Measurements from ENCODE around the gene NUDCD2. TPM values are rescaled to one million over a fixed set of nuclear protein-coding genes. Genes with fewer than 3 reads are reported as not detected.
A peak's percentile ranks its signal among the peaks of the same experiment; 100 is the strongest.

NUDCD2 gene
- total and polyA plus RNA-seq, 11 donors: 1.6 to 17.1 (median 12.8) TPM

- ATAC-seq: no peak
- TF ChIP-seq POLR2A (IDR thresholded peaks at IDR 0.05) (no peak), CTCF (IDR thresholded peaks at IDR 0.05) (no peak)
- DNase-seq: no peak
- Histone ChIP-seq H3K27me3 (no peaks in the 10 kb centered on the region), H3K4me1 (peaks cover 0 to 9% (median 0%) of the 10 kb centered on the region in 12 donors), H3K27ac (no peak overlapping the region), H3K36me3 (peaks cover 0 to 100% (median 94%) of the 10 kb centered on the region in 9 donors), H3K9me3 (no peaks in the 10 kb centered on the region), H3K4me3 (no peak overlapping the region)
- intact Hi-C loops (cut with DNase I): loop anchor here in 1 of 10 donors (10.0 kb wide), 1 partner anchor 48 kb away; no protein-coding TSS in a partner anchor
These were observed 12.7 kb downstream of the NUDCD2 start for GRCh38 chr5:163447191-163447590.

- peak in 1 of 5 donors; percentile 36 for DNase-seq
These were observed 14.6 kb downstream of the NUDCD2 start for GRCh38 chr5:163445345-163445744.

GRCh38 chr5:163444526-163444925, 15.4 kb downstream of the NUDCD2 start:
- no peak for TF ChIP-seq POLR2A (IDR thresholded peaks at IDR 0.05)
- peaks cover 0 to 28% (median 8%) of the 10 kb centered on the region in 12 donors for H3K4me1 ChIP-seq
- no peaks in the 10 kb centered on the region for H3K9me3 ChIP-seq
- 89 to 97% (median 90%) methylated on average over 1 of the region's 1 CpG for WGBS, 4 donors
- H3K27me3 ChIP-seq: no peaks in the 10 kb centered on the region
- ATAC-seq (no peak), DNase-seq (no peak)
- no peak overlapping the region for H3K27ac ChIP-seq
- no peak overlapping the region for H3K4me3 ChIP-seq
- H3K36me3 ChIP-seq: peaks cover 0 to 100% (median 89%) of the 10 kb centered on the region in 9 donors
- intact Hi-C loops (cut with DNase I): loop anchor here in 1 of 10 donors (10.0 kb wide), 1 partner anchor 50 kb away; no protein-coding TSS in a partner anchor

More at GRCh38 chr5:163445345-163445744, 14.6 kb downstream of the NUDCD2 start:
- H3K36me3 ChIP-seq: peaks cover 0 to 100% (median 91%) of the 10 kb centered on the region in 9 donors
- no peaks in the 10 kb centered on the region for H3K9me3 ChIP-seq
- H3K4me3 ChIP-seq: no peak overlapping the region
- no peak for TF ChIP-seq POLR2A (IDR thresholded peaks at IDR 0.05)
- TF ChIP-seq CTCF (IDR thresholded peaks at IDR 0.05): no peak
- 47 to 69% (median 60%) methylated on average over 6 of the region's 6 CpGs for WGBS, 4 donors
- peaks cover 0 to 19% (median under 1%) of the 10 kb centered on the region in 12 donors for H3K4me1 ChIP-seq
- no peaks in the 10 kb centered on the region for H3K27me3 ChIP-seq
- ATAC-seq: peak; percentile 58 to 80 (median 67)
- intact Hi-C loops (cut with DNase I): loop anchor here in 1 of 10 donors (10.0 kb wide), 1 partner anchor 49 kb away; no protein-coding TSS in a partner anchor
- no peak overlapping the region for H3K27ac ChIP-seq

- no peak overlapping the region for H3K27ac ChIP-seq
- WGBS, 4 donors: 95 to 98% (median 97%) methylated on average over 3 of the region's 3 CpGs
These were observed 18.9 kb downstream of the NUDCD2 start for GRCh38 chr5:163440954-163441353.

More at GRCh38 chr5:163440954-163441353, 18.9 kb downstream of the NUDCD2 start:
- TF ChIP-seq POLR2A (IDR thresholded peaks at IDR 0.05) (no peak), CTCF (IDR thresholded peaks at IDR 0.05) (no peak)
- Histone ChIP-seq H3K36me3 (peaks cover 0 to 65% (median 56%) of the 10 kb centered on the region in 9 donors), H3K9me3 (no peaks in the 10 kb centered on the region), H3K27me3 (no peaks in the 10 kb centered on the region), H3K4me1 (peaks cover 0 to 50% (median 25%) of the 10 kb centered on the region in 12 donors), H3K4me3 (no peak overlapping the region)
- no peak for DNase-seq
- no peak for ATAC-seq
- intact Hi-C loops (cut with DNase I): loop anchor here in 1 of 10 donors (10.0 kb wide), 1 partner anchor 54 kb away; no protein-coding TSS in a partner anchor
